NCI-H1436 (cell line): ENCODE measurements around the gene EXO1.
"Not testable (repeated sequence)": the region's sequence is repeated elsewhere in the genome, so short reads cannot be mapped to it uniquely, and the experiment has no call there.

Experiments used
- DNase-seq: peaks from one replicate; lab custom pipeline; 2025; lab: John Stamatoyannopoulos, UW

Gene EXO1

DNA sequence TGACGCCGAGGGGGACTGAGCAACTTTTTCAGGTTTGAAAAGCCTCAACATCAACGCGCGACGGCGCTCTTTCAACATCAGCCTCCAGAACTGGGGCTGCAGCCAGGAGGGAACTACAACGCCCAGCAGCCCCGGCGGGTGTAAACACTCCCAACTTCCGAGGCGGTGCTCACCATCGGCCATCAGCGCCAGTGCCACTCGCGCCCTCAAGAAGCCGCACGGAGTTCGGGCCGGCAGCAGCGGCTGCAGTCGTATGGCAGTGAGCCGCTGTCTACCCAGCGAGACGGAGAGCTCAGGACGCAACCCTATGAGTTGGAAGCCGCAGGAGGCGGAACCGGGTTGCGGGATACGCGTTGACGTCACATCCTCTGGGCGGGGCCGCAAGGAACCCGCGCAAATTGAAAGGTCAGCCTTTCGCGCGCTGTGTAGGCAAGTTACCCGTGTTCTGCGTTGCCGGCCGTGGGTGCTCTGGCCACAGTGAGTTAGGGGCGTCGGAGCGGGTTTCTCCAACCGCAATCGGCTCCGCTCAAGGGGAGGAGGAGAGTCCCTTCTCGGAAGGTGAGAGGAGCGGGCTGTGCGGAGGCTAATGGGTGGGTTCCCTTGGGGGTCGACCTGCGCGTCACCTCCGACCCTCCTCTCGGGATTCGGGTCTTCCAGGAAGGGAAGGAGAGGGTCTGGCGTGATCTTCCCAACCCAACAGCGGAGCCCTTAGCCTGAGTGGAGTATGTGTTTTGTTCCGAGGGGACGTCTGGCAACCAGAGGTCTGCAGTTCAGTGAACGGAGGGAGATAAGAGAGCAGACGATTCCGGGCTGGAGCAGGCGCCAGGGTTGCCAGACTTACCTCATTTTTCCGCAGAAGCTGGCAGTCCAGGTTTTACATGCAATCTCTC, at the start of gene EXO1:
TSS of gene EXO1 (plus strand) at position 409 of the 890 bp plus-strand sequence. CDS start 2,222 bp downstream, outside the sequence.
- peak; percentile 93 for DNase-seq

DNA sequence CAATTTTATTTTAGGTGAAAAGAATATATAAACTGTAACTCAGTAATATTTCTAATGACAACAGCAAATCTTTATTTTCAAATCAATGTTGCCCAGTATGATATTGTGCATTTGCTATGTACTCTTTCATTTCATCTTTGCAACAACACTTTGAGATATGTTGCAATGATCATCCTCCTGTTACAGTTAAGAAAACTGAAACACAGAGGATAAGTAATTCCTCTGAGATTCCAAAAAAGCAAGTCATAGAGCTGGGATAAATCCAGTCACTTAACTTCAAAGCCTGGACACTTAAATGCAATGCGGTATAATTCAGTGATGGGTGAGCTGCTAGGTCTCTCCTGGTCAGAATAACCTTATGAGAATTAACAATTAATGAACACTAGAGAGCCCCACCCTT, 48.6 kb upstream of the EXO1 start:
- no peak for DNase-seq

- no peak for DNase-seq
Observed at GRCh38 chr1:241800640-241801039, 47.4 kb upstream of the EXO1 start.

- DNase-seq = no peak
Observed at GRCh38 chr1:241802863-241803262, 45.1 kb upstream of the EXO1 start.

DNA sequence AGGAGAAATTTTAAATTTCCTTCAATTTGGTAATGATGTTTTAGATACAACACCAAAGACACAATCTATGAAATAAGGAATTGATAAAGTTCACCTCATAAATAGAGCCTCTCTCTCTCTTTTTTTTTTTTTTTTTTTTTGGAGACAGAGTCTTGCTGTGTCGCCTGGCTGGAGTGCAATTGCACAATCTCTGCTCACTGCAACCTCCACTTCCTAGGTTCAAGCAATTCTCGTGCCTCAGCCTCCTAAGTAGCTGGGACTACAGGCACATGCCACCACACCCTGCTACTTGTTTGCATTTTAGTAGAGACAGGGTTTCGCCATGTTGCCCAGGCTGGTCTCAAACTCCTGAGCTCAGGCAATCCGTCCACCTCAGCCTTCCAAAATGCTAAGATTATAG, 43.3 kb upstream of the EXO1 start:
- DNase-seq = not testable (repeated sequence)

- no peak for DNase-seq
Observed at GRCh38 chr1:241808265-241808664, 39.7 kb upstream of the EXO1 start.

DNA sequence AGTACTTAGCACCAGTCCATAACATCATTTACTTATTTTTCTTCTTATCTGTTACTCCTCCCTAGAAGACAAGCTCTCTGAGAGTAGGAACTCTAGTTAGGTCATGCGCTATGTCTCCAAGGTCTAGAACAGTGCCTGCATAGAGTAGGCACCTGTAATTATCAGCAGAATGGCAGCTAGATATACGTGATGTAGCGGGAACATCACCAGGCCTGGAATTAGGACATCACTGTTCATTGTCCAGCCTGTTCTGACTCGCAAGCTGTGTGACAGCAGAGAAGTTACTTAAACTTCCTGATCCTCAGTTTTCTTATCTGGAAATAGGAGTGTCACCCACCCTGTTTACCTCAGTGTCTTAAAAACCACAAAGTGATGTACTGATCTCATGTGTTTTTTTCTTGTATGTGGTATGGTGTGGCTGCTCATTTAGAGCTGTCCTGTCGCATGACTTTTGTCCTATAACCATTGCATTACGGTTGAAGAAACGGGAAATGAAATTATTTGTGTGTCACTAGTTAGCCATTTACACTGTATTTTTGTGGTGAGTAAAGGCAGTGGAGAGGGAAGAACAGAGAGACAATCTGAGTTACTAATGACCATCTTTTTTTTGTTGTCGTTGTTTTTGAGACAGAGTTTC, 37.1 kb upstream of the EXO1 start:
- no peak for DNase-seq

- no peak for DNase-seq
Observed at GRCh38 chr1:241813768-241814320, 34.2 kb upstream of the EXO1 start.

DNA sequence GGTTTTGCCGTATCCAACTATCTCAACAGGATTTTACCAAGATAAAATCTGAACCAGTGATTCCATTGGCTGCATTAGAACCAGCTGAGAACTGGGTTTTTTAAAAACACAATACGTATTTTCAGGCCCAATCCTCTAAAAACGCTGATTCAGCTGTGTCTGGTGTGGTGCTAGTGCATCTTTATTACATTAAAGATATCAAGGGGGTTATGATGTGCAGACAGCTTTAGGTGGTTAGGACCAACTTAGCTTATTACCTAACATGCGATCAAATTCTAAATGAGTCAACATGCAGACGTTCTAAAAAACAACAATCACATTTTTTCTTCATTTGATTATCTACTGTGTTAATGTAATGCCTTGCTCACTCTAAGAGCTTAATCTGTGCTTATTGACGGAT, 32.0 kb upstream of the EXO1 start:
- no peak for DNase-seq

DNA sequence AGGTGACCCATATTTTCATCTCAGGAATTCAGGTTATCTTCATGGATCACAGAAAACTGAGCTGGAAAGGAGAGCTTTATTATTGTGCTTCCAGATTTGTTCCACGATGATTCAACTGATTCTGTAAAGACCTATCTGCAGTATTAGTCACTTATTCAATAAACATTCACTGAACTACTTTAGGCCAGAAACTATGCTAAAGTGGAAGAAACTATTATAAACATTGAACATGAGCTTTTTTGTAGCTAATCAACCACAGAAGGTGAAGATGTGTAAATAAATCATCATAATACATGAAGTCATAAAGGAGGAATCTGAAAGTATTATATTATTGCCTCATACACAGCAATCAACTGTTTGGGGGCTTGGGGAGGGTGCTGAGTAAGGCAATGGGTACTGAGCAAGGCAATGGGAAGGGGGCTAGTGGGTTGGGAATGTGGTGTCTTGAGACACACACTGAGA, 30.6 kb upstream of the EXO1 start:
- DNase-seq = no peak

DNA sequence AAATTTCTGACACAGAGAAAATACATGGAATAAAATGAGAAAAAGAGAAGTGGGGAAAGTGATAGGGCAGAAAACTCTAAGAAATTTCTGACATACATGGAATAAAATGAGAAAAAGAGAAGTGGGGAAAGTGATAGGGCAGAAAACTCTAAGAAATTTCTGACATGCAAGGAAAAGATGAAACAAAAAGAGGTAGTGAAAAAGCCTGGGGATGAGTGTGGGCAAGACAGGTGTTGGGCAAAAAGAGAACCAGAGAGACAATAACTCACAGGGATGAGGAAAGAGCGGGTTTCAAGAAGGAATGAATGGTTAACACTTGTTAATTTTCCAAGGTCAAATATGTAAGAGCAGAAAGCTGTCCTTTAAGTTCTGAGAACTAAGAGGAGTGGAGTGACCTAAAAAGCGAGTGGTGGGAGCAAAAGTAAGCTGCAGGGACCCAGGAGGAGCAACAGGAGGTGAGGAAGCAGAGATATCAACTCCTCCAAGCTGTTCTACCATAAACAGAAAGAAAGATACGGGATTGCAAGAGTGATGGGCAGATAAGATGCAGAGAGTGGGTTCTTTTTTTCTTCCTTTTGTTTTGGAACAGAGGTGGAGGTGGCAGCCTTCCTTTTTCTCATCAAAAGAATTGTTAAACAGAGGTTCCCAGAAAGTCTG, 29.9 kb upstream of the EXO1 start:
- DNase-seq = no peak

DNA sequence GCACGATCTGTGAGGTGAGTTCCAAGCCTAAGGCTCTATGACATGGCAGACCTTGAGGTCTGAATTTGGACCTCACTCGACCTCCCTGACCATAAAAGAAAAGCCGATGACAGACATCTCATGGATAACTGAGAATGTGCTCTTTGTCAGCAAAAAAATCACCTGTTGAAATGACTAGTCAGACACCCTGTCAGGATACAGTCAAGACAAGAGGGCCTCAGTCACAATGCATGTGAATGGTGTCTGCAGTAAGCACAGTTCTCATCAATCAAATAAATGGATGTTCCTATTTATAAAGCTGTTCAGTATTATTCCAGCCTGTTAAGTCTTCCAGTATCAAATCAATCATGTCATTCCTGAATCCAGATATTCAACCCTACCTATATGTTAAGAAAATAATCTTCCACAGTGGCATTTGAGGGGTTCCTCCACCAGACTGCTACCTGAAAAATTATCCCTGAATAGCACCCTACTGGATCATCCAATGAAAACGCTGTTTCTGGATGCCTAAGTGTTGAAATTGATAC, 28.6 kb upstream of the EXO1 start:
- no peak for DNase-seq

GRCh38 chr1:241821363-241821762, 26.6 kb upstream of the EXO1 start:
- no peak for DNase-seq

DNA sequence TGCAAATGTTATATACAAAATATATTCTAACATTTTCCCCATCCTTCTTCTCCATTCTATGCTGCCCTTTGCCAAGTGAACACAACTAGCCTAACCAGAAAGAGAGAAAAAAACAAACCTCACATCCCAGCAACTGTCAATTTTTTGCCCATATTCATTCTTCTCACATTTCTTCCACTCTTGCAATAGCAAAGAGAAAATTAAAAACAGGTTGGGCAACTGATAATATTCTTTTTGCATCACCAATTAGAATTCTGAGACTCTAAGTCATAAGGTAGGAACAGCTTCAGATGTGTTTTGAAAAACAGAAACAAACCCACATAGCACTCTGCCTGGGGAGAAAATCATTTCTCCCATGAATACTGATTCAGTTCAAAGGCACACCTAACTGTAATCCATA, 25.2 kb upstream of the EXO1 start:
- DNase-seq = no peak

GRCh38 chr1:241823925-241824324, 24.1 kb upstream of the EXO1 start:
- DNase-seq = no peak

DNA sequence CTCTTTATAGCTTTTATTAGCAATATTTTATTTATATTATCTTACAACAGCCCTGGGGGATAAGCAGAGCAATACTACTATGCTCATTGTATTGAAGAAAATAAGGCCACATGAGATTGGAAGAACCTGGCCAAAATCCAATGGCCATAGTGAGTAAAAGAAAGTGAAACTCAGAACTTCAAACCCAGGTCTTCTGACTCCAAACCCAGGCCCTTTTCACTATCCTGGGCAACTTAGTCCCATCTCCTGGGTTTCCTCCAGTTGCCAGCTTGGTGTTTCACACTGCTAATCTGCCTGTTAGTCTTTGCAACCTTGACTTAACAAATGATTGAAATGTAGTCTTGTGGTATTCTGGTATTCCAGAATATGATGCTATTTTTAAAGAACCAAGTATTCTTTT, 22.4 kb upstream of the EXO1 start:
- no peak for DNase-seq

GRCh38 chr1:241826613-241827012, 21.4 kb upstream of the EXO1 start:
- not testable (repeated sequence) for DNase-seq

- no peak for DNase-seq
Observed at GRCh38 chr1:241827264-241827663, 20.7 kb upstream of the EXO1 start.

- no peak for DNase-seq
Observed at GRCh38 chr1:241828463-241829021, 19.5 kb upstream of the EXO1 start.

- DNase-seq = no peak
Observed at GRCh38 chr1:241829468-241829867, 18.5 kb upstream of the EXO1 start.

DNA sequence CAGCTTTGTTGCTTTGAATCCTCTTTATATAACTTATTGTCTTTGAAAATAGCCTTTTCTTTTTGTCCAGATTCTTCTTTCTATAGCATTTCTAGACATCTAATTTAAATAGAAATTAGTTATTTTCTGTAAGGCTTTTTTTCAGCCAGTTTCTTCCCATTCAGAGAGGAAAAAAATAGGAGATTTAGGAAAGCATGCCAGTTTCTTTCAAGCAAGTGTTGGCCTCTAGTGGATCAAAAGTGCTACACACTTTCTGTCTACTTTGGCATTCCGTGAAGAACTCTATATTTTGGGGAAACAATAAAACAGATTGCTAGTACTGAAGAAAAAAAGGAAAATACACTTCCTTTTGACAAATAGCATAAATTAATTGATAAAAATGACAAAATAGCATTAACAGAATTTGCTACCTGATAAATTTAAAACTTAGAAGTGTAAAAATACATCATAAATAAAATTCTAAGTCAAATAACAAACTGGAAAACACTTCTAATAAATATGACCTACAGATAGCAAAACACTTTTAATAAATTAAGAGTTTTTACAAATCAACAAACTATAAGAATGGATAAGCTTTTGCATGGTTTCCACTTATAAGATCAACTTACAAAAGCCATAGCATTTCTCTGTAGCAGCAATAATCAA, 13.1 kb upstream of the EXO1 start:
- DNase-seq = no peak
